Mucosa of rectum (tissue), 2 donors: Measurements from ENCODE around the gene EZR.
"Not testable (repeated sequence)": the region's sequence is repeated elsewhere in the genome, so short reads cannot be mapped to it uniquely, and the experiment has no call there.

Experiments
- H3K27ac ChIP-seq, 2 donors: one replicate each; pipeline ENCODE4 v1.7.0; 2013; ENCODE audit warnings: inconsistent platforms in 2 of 2, low read depth in 2 of 2, low read length in 2 of 2
- H3K27me3 ChIP-seq, 2 donors: one replicate each; pipeline ENCODE4 v1.7.0; 2013; ENCODE audit warnings: low read length in 2 of 2; ENCODE audit not compliant: control insufficient read depth in 2 of 2, insufficient read depth in 2 of 2
- H3K36me3 ChIP-seq, 2 donors: one replicate each; pipeline ENCODE4 v1.7.0; 2013; ENCODE audit warnings: low read length in 2 of 2; ENCODE audit not compliant: control insufficient read depth in 2 of 2, insufficient read depth in 2 of 2
- H3K4me1 ChIP-seq, 2 donors: one replicate each; pipeline ENCODE4 v1.7.0; 2013; ENCODE audit warnings: low read length in 2 of 2, mild to moderate bottlenecking in 1 of 2; ENCODE audit not compliant: control insufficient read depth in 2 of 2, insufficient read depth in 2 of 2
- H3K4me3 ChIP-seq, 2 donors: one replicate each; pipeline ENCODE4 v1.7.0; 2013; ENCODE audit warnings: low read length in 2 of 2
- H3K9ac ChIP-seq, 2 donors: one replicate each; pipeline ENCODE4 v1.7.0; 2013; ENCODE audit warnings: low read length in 2 of 2, low read depth in 1 of 2, mild to moderate bottlenecking in 1 of 2
- H3K9me3 ChIP-seq, 2 donors: one replicate each; pipeline ENCODE4 v1.7.0; 2013; ENCODE audit warnings: low read length in 2 of 2; ENCODE audit not compliant: control insufficient read depth in 2 of 2
- donor health status: healthy.
- donor health status: Normal muscosa, but diverticular disease.

EZR gene

GRCh38 chr6:158832026-158832425 is 12.9 kb upstream of the EZR start:
- no peak overlapping the region for H3K27ac ChIP-seq
- no peak overlapping the region for H3K4me3 ChIP-seq
- H3K9me3 ChIP-seq: no peaks in the 10 kb centered on the region
- no peak overlapping the region for H3K9ac ChIP-seq
- H3K36me3 ChIP-seq: no peaks in the 10 kb centered on the region
- no peaks in the 10 kb centered on the region for H3K27me3 ChIP-seq
- H3K4me1 ChIP-seq: peaks cover 2 to 12% of the 10 kb centered on the region in 2 donors

GRCh38 chr6:158831571-158831970 is 12.4 kb upstream of the EZR start:
- Histone ChIP-seq H3K9me3 (no peaks in the 10 kb centered on the region), H3K9ac (no peak overlapping the region), H3K4me1 (peaks cover 2 to 12% of the 10 kb centered on the region in 2 donors), H3K36me3 (no peaks in the 10 kb centered on the region), H3K27me3 (no peaks in the 10 kb centered on the region), H3K4me3 (no peak overlapping the region), H3K27ac (no peak overlapping the region)

- Histone ChIP-seq H3K9ac (no peak overlapping the region), H3K4me3 (no peak overlapping the region), H3K27me3 (no peaks in the 10 kb centered on the region), H3K27ac (no peak overlapping the region), H3K36me3 (no peaks in the 10 kb centered on the region), H3K4me1 (peaks cover 2 to 6% of the 10 kb centered on the region in 2 donors), H3K9me3 (no peaks in the 10 kb centered on the region)
Observed at GRCh38 chr6:158830736-158831135, 11.6 kb upstream of the EZR start.

- no peak overlapping the region for H3K9ac ChIP-seq
- H3K9me3 ChIP-seq: no peaks in the 10 kb centered on the region
- no peaks in the 10 kb centered on the region for H3K27me3 ChIP-seq
- no peak overlapping the region for H3K27ac ChIP-seq
- no peaks in the 10 kb centered on the region for H3K36me3 ChIP-seq
- H3K4me3 ChIP-seq: no peak overlapping the region
- peaks cover 0 to 3% of the 10 kb centered on the region in 2 donors for H3K4me1 ChIP-seq
Observed at GRCh38 chr6:158828807-158829206, 9.6 kb upstream of the EZR start.

GRCh38 chr6:158826819-158827501 is 7.8 kb upstream of the EZR start:
- H3K9ac ChIP-seq: no peak overlapping the region
- no peaks in the 10 kb centered on the region for H3K9me3 ChIP-seq
- no peaks in the 10 kb centered on the region for H3K36me3 ChIP-seq
- no peak overlapping the region for H3K4me3 ChIP-seq
- H3K27me3 ChIP-seq: no peaks in the 10 kb centered on the region
- peaks cover 0 to 3% of the 10 kb centered on the region in 2 donors for H3K4me1 ChIP-seq
- peak overlapping the region; percentile 38 to 46 for H3K27ac ChIP-seq

- Histone ChIP-seq H3K27me3 (no peaks in the 10 kb centered on the region), H3K36me3 (no peaks in the 10 kb centered on the region), H3K9ac (no peak overlapping the region), H3K4me3 (no peak overlapping the region), H3K9me3 (no peaks in the 10 kb centered on the region), H3K27ac (no peak overlapping the region), H3K4me1 (peaks cover 0 to 3% of the 10 kb centered on the region in 2 donors)
Observed at GRCh38 chr6:158825951-158826306, 6.8 kb upstream of the EZR start.

- no peak overlapping the region for H3K9ac ChIP-seq
- H3K36me3 ChIP-seq: no peaks in the 10 kb centered on the region
- H3K27ac ChIP-seq: no peak overlapping the region
- H3K27me3 ChIP-seq: no peaks in the 10 kb centered on the region
- peaks cover 0 to 3% of the 10 kb centered on the region in 2 donors for H3K4me1 ChIP-seq
- no peaks in the 10 kb centered on the region for H3K9me3 ChIP-seq
- H3K4me3 ChIP-seq: no peak overlapping the region
Observed at GRCh38 chr6:158825038-158825950, 6.1 kb upstream of the EZR start.

GRCh38 chr6:158823616-158824015 is 4.4 kb upstream of the EZR start:
- H3K9ac ChIP-seq, H3K9me3 ChIP-seq, H3K27ac ChIP-seq, H3K4me1 ChIP-seq, H3K36me3 ChIP-seq, H3K27me3 ChIP-seq, H3K4me3 ChIP-seq: not testable (repeated sequence)

- Histone ChIP-seq H3K27ac (peak overlapping the region; percentile 96 to 98), H3K27me3 (no peaks in the 10 kb centered on the region), H3K9ac (peak overlapping the region in 1 of 2 donors; percentile 35), H3K4me1 (peaks cover 10 to 16% of the 10 kb centered on the region in 2 donors), H3K4me3 (no peak overlapping the region), H3K9me3 (no peaks in the 10 kb centered on the region), H3K36me3 (no peaks in the 10 kb centered on the region)
Observed at GRCh38 chr6:158819977-158820622, 932 bp upstream of the EZR start.
